ENCODE data around the gene ZDHHC18. TPM values are rescaled to one million over a fixed set of nuclear protein-coding genes. Genes with fewer than 3 reads are reported as not detected.
A peak's percentile ranks its signal among the peaks of the same experiment; 100 is the strongest.

Gene ZDHHC18
- total RNA-seq, 1 donor from 2014 or later, result 25.5 TPM

DNA sequence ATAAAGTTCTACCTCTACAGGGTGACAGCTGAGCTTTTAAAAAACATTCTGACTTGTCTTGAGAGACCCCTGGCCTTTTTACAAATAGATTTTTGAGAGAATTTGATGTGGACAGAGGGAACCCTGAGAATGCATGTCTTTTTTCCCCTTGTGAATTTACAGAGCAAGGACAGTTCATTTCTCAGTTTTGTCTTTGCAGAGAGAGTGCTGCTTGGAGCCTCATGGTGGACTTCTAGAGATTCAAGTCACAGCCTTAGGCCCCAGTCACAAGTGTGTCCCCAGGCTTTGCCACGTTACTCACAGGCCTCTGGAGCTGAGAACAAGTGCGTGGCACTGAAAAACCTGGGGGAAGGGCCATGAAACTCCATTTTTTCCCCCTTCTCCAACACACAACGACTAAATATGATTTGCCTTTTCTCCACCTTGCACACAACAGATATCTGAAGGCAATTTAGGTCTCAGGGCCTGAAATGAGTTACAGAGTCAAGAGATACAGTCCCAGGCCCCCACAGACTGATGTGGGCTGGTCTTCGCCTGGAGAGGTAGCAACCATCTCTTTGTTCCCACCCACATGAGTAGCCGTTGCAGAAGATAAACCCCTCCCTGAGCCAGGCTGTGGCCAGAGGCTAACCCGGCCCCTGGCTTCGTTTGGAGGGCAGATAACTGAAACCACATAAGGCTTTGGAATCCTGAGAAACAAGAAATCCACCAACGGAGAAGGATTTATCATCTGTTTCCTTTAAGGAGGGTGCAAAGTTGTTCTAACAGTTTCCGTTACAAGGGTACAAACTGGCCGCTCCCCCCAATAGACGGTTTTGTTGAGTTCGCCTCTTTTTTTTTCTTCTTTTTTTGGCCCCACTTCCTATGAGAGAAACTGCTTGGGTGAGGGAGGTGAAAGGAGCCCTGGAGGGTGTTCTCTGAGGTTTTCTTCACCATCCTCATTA lies 39.8 kb upstream of the ZDHHC18 start:
- peak overlapping the region; percentile 91 for H3K4me3 Mint-ChIP-seq (ENCODE audit: unreplicated experiment)
- H3K9me3 Mint-ChIP-seq (ENCODE audit: low read depth), result no peaks in the 10 kb centered on the region
- TF ChIP-seq, protein P1, sequence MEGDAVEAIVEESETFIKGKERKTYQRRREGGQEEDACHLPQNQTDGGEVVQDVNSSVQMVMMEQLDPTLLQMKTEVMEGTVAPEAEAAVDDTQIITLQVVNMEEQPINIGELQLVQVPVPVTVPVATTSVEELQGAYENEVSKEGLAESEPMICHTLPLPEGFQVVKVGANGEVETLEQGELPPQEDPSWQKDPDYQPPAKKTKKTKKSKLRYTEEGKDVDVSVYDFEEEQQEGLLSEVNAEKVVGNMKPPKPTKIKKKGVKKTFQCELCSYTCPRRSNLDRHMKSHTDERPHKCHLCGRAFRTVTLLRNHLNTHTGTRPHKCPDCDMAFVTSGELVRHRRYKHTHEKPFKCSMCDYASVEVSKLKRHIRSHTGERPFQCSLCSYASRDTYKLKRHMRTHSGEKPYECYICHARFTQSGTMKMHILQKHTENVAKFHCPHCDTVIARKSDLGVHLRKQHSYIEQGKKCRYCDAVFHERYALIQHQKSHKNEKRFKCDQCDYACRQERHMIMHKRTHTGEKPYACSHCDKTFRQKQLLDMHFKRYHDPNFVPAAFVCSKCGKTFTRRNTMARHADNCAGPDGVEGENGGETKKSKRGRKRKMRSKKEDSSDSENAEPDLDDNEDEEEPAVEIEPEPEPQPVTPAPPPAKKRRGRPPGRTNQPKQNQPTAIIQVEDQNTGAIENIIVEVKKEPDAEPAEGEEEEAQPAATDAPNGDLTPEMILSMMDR (IDR thresholded peaks at IDR 0.05), result no peak
- peaks cover 8% of the 10 kb centered on the region for H3K36me3 Mint-ChIP-seq (ENCODE audit: low read depth)
- peak overlapping the region; percentile 100 for H3K27ac Mint-ChIP-seq (ENCODE audit: unreplicated experiment)
- H3K27me3 Mint-ChIP-seq (ENCODE audit: low read depth), result no peaks in the 10 kb centered on the region
- peaks cover 69% of the 10 kb centered on the region for H3K4me1 Mint-ChIP-seq (ENCODE audit: low read depth)
- no peak for DNase-seq (ENCODE audit: low spot score)

- Mint-ChIP-seq H3K9me3 (ENCODE audit: low read depth) (no peaks in the 10 kb centered on the region), H3K27ac (ENCODE audit: unreplicated experiment) (peak overlapping the region; percentile 100), H3K4me1 (ENCODE audit: low read depth) (peaks cover 65% of the 10 kb centered on the region), H3K27me3 (ENCODE audit: low read depth) (no peaks in the 10 kb centered on the region), H3K36me3 (ENCODE audit: low read depth) (peaks cover 6% of the 10 kb centered on the region), H3K4me3 (ENCODE audit: unreplicated experiment) (peak overlapping the region; percentile 91)
- no peak for DNase-seq (ENCODE audit: low spot score)
- TF ChIP-seq, protein P1 (IDR thresholded peaks at IDR 0.05), result no peak
These were observed 39.1 kb upstream of the ZDHHC18 start for GRCh38 chr1:26787381-26787705.

- Mint-ChIP-seq H3K36me3 (ENCODE audit: low read depth) (peaks cover under 1% of the 10 kb centered on the region), H3K27me3 (ENCODE audit: low read depth) (no peaks in the 10 kb centered on the region), H3K4me3 (ENCODE audit: unreplicated experiment) (peak within 1 kb of the TSS; percentile 91), H3K27ac (ENCODE audit: unreplicated experiment) (peak within 1 kb of the TSS; percentile 100), H3K9me3 (ENCODE audit: low read depth) (no peaks in the 10 kb centered on the region), H3K4me1 (ENCODE audit: low read depth) (peaks cover 60% of the 10 kb centered on the region)
- TF ChIP-seq, protein P1 (IDR thresholded peaks at IDR 0.05), result peak; percentile 20
- peak; percentile 96 for DNase-seq (ENCODE audit: low spot score)
These were observed 38.6 kb upstream of the ZDHHC18 start, which contains the start of gene PIGV for GRCh38 chr1:26787706-26788514. PIGV (plus strand) TSS chr1:26787950; CDS start chr1:26790816, 2,866 bp downstream.

DNA sequence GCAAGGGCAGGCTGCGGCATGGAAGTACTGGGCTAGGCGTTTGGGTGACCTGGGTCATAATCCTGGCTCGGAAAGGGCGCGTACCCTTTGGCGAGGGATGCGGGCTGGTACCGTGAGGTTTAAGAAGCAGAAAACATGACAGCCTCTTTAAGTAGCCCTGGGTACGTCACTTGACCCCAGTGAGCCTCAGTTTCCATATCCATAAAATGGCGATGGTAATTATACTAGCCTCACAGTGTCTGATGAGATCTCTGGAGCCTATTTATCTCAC lies 38.0 kb upstream of the ZDHHC18 start:
- Mint-ChIP-seq H3K27me3 (ENCODE audit: low read depth) (no peaks in the 10 kb centered on the region), H3K4me1 (ENCODE audit: low read depth) (peaks cover 54% of the 10 kb centered on the region), H3K27ac (ENCODE audit: unreplicated experiment) (peak overlapping the region; percentile 100), H3K9me3 (ENCODE audit: low read depth) (no peaks in the 10 kb centered on the region), H3K36me3 (ENCODE audit: low read depth) (peaks cover 4% of the 10 kb centered on the region), H3K4me3 (ENCODE audit: unreplicated experiment) (peak overlapping the region; percentile 91)
- DNase-seq (ENCODE audit: low spot score), result no peak
- TF ChIP-seq, protein P1 (IDR thresholded peaks at IDR 0.05), result no peak

DNA sequence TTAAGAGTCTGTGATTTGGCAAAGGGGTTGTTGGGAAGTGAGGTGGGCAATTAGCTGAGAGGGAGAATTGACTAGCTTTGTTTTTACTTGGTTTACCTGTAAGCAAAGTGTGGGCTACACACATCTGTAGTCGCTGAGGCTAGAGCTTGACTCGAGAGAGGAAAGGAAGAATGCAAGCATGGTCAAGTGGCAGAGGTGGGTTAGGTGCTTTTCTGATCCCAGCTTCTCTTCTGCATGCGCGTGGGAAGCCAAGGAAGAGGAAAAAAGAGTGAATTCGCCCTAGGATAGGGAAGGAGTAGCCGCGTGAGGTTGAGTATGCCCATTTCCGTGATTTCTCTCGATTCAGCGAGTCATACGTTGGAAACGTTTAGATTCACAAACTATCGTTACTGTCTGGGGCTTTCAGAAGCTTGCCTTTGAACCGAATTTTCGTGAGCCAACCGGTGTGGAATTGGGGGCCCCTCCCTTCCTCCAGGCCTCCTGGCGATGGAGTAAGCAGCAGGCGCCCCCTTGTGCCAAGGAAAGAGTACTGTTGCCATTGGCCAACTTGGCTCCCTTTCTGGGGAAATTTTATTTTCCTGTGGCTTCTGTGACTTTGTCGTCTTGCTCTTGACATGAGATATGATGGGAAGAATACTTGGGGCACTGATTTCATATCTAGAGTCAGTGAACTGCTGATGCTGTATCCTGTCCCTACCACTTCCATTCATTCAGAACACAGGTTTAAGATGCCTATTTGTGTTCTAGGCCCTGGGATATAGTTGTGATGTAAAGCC lies 37.5 kb upstream of the ZDHHC18 start:
- Mint-ChIP-seq H3K9me3 (ENCODE audit: low read depth) (no peaks in the 10 kb centered on the region), H3K4me3 (ENCODE audit: unreplicated experiment) (peak overlapping the region; percentile 91), H3K27me3 (ENCODE audit: low read depth) (no peaks in the 10 kb centered on the region), H3K27ac (ENCODE audit: unreplicated experiment) (peak overlapping the region; percentile 100), H3K4me1 (ENCODE audit: low read depth) (peaks cover 48% of the 10 kb centered on the region), H3K36me3 (ENCODE audit: low read depth) (peaks cover 4% of the 10 kb centered on the region)
- TF ChIP-seq, protein P1 (IDR thresholded peaks at IDR 0.05), result peak; percentile 99
- no peak for DNase-seq (ENCODE audit: low spot score)
